ENCODE results near the gene CCR4. TPM values are rescaled to one million over a fixed set of nuclear protein-coding genes. Genes with fewer than 3 reads are reported as not detected.

CCR4 gene
- total RNA-seq, 1 experiment from 2014 or later, result 0.10 TPM

GRCh38 chr3:33001889-33002288 lies 50.4 kb downstream of the CCR4 start:
- Histone ChIP-seq H3K4me1 (ENCODE audit: control insufficient read depth, insufficient read depth, low read length) (no peaks in the 10 kb centered on the region), H3K27ac (ENCODE audit: low read length) (no peak overlapping the region), H3K36me3 (ENCODE audit: control insufficient read depth, insufficient read depth, low read length) (no peaks in the 10 kb centered on the region), H3K9me3 (ENCODE audit: control insufficient read depth, insufficient read depth, low read depth, low read length) (no peaks in the 10 kb centered on the region), H3K4me3 (ENCODE audit: low read depth in 2 of 2, low read length in 2 of 2) (no peak overlapping the region), H3K27me3 (ENCODE audit: control insufficient read depth, insufficient read depth, low read length) (no peaks in the 10 kb centered on the region)
- no TSS peak for BruUV-seq (replicated peaks)
- CTCF ChIA-PET, result no interaction called here
- in situ Hi-C loops (cut with HindIII; ENCODE audit: low pct_unique_long_range_greater_than_20kb, low sequenced_read_pairs), result no loop called here
- DNase-seq (ENCODE audit: low read depth, low spot score) (no peak), ATAC-seq (no peak)
- intact Hi-C loops (cut with micrococcal nuclease; ENCODE audit: unreplicated experiment), result no loop called here
- POLR2A ChIA-PET, result no interaction called here
- TF ChIP-seq TCF7L2 (IDR thresholded peaks at IDR 0.05; ENCODE audit: low read depth, low read length), result no peak
- TF ChIP-seq SIN3A (IDR thresholded peaks at IDR 0.05; ENCODE audit: borderline replicate concordance, insufficient read depth, low read depth, low read length), result no peak
- no peak for TF ChIP-seq POLR2AphosphoS5 (IDR thresholded peaks at IDR 0.05; ENCODE audit: low read depth, low read length)
- no peak for TF ChIP-seq CTCF (IDR thresholded peaks at IDR 0.05)
- TF ChIP-seq REST (IDR thresholded peaks at IDR 0.05; ENCODE audit: insufficient read depth in 1 of 2, low read depth in 2 of 2, low read length in 1 of 2), result no peak

- no peaks in the 10 kb centered on the region for H3K27me3 ChIP-seq (ENCODE audit: control insufficient read depth, insufficient read depth, low read length)
- no peak for TF ChIP-seq SIN3A (IDR thresholded peaks at IDR 0.05; ENCODE audit: borderline replicate concordance, insufficient read depth, low read depth, low read length)
- no peak for TF ChIP-seq POLR2AphosphoS5 (IDR thresholded peaks at IDR 0.05; ENCODE audit: low read depth, low read length)
- no peak for TF ChIP-seq TCF7L2 (IDR thresholded peaks at IDR 0.05; ENCODE audit: low read depth, low read length)
- no peak for TF ChIP-seq REST (IDR thresholded peaks at IDR 0.05; ENCODE audit: insufficient read depth in 1 of 2, low read depth in 2 of 2, low read length in 1 of 2)
- TF ChIP-seq CTCF (IDR thresholded peaks at IDR 0.05), result no peak
- no peak overlapping the region for H3K4me3 ChIP-seq (ENCODE audit: low read depth in 2 of 2, low read length in 2 of 2)
- H3K27ac ChIP-seq (ENCODE audit: low read length), result no peak overlapping the region
- no peaks in the 10 kb centered on the region for H3K9me3 ChIP-seq (ENCODE audit: control insufficient read depth, insufficient read depth, low read depth, low read length)
- intact Hi-C loops (cut with micrococcal nuclease; ENCODE audit: unreplicated experiment), result no loop called here
- CTCF ChIA-PET, result no interaction called here
- no peak for ATAC-seq
- POLR2A ChIA-PET, result no interaction called here
- no peak for DNase-seq (ENCODE audit: low read depth, low spot score)
- in situ Hi-C loops (cut with HindIII; ENCODE audit: low pct_unique_long_range_greater_than_20kb, low sequenced_read_pairs), result no loop called here
- no peaks in the 10 kb centered on the region for H3K36me3 ChIP-seq (ENCODE audit: control insufficient read depth, insufficient read depth, low read length)
- no peaks in the 10 kb centered on the region for H3K4me1 ChIP-seq (ENCODE audit: control insufficient read depth, insufficient read depth, low read length)
- no TSS peak for BruUV-seq (replicated peaks)
These were observed 51.9 kb downstream of the CCR4 start for GRCh38 chr3:33003308-33003707.
